Measurements from ENCODE around the gene NID1.

- TF ChIP-seq POLR2AphosphoS5 (IDR thresholded peaks at IDR 0.05), result no peak
- TF ChIP-seq, protein P1, sequence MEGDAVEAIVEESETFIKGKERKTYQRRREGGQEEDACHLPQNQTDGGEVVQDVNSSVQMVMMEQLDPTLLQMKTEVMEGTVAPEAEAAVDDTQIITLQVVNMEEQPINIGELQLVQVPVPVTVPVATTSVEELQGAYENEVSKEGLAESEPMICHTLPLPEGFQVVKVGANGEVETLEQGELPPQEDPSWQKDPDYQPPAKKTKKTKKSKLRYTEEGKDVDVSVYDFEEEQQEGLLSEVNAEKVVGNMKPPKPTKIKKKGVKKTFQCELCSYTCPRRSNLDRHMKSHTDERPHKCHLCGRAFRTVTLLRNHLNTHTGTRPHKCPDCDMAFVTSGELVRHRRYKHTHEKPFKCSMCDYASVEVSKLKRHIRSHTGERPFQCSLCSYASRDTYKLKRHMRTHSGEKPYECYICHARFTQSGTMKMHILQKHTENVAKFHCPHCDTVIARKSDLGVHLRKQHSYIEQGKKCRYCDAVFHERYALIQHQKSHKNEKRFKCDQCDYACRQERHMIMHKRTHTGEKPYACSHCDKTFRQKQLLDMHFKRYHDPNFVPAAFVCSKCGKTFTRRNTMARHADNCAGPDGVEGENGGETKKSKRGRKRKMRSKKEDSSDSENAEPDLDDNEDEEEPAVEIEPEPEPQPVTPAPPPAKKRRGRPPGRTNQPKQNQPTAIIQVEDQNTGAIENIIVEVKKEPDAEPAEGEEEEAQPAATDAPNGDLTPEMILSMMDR (IDR thresholded peaks at IDR 0.05), result no peak
Measured at GRCh38 chr1:236091933-236092318, 27.0 kb upstream of the NID1 start.
